H1 (cell line): ENCODE data around the gene HSPBAP1. TPM values are rescaled to one million over a fixed set of nuclear protein-coding genes. Genes with fewer than 3 reads are reported as not detected.

Experiments
- CTCF ChIA-PET: fragments of 300-600 bp; sonication (Branson Sonifier 250); formaldehyde crosslinking; loops from one replicate; lab custom pipeline; 2021; ENCODE audit not compliant: partially characterized antibody; lab: Charles Lee
- POLR2A ChIA-PET: fragments of 300-600 bp; sonication (Branson Sonifier 250); formaldehyde crosslinking; loops from one replicate; lab custom pipeline; 2021; ENCODE audit warnings: inconsistent platforms; ENCODE audit not compliant: partially characterized antibody; lab: Charles Lee
- DNase-seq, 2 experiments: peaks; one replicate each; pipeline versions ENCODE4 v3.0.0 to v3.0.0-alpha.2; 2010 to 2022; ENCODE audit warnings: low spot score in 2 of 2, low read depth in 1 of 2, mixed read lengths in 1 of 2
- FAIRE-seq: peaks from 2 replicates; lab custom pipeline; 2011; peaks lifted over from hg19 to GRCh38; lab: Jason Lieb, UNC
- H2AFZ ChIP-seq: 2 replicates; pipeline ENCODE4 v1.8.1; 2012; ENCODE audit warnings: low read length, inconsistent platforms
- H2AK5ac ChIP-seq: 2 replicates; pipeline ENCODE4 v1.6.1; 2013; ENCODE audit warnings: low read depth, low read length
- H2BK120ac ChIP-seq: replicated peaks from 2 replicates; pipeline ENCODE3; 2013; ENCODE audit warnings: low read depth, low read length, inconsistent platforms
- H2BK12ac ChIP-seq: 2 replicates; pipeline ENCODE4 v1.6.1; 2013; ENCODE audit warnings: low read depth, low read length
- H2BK15ac ChIP-seq: 2 replicates; pipeline ENCODE4 v1.6.1; 2013; ENCODE audit warnings: low read length
- H2BK20ac ChIP-seq: 2 replicates; pipeline ENCODE4 v1.6.1; 2013; ENCODE audit warnings: low read length
- H2BK5ac ChIP-seq: 2 replicates; pipeline ENCODE4 v1.6.1; 2013; ENCODE audit warnings: low read depth, low read length
- H3K14ac ChIP-seq: 2 replicates; pipeline ENCODE4 v1.6.1; 2013; ENCODE audit warnings: inconsistent platforms; ENCODE audit not compliant: insufficient read length
- H3K18ac ChIP-seq: 2 replicates; pipeline ENCODE4 v1.6.1; 2013; ENCODE audit warnings: low read length; ENCODE audit errors: extremely low read depth
- H3K23ac ChIP-seq: 2 replicates; pipeline ENCODE4 v1.6.1; 2013; ENCODE audit warnings: inconsistent platforms; ENCODE audit not compliant: insufficient read length
- H3K23me2 ChIP-seq: 2 replicates; pipeline ENCODE4 v1.6.1; 2013; ENCODE audit warnings: low read depth, low read length
- H3K27ac ChIP-seq: 2 replicates; pipeline ENCODE4 v1.6.1; 2011; ENCODE audit warnings: low read depth, low read length, inconsistent platforms
- H3K27me3 ChIP-seq, 4 experiments: replicated peaks in 1 of 4; 1 replicate in 1 of 4; 2 replicates in 3 of 4; pipeline versions ENCODE4 v1.6.1 to v1.8.1; 2011 to 2013; ENCODE audit warnings: low read length in 3 of 4, mild to moderate bottlenecking in 3 of 4, inconsistent platforms in 2 of 4, mixed read lengths in 2 of 4, moderate library complexity in 1 of 4; ENCODE audit not compliant: control insufficient read depth in 3 of 4, insufficient read depth in 3 of 4; ENCODE audit errors: extremely low read depth in 1 of 4
- H3K36me3 ChIP-seq, 4 experiments: 2 replicates each; pipeline versions ENCODE4 v1.6.1 to v1.8.1; 2011 to 2013; ENCODE audit warnings: mild to moderate bottlenecking in 4 of 4, low read length in 3 of 4, moderate library complexity in 2 of 4, control low read depth in 1 of 4, inconsistent platforms in 1 of 4; ENCODE audit not compliant: insufficient read depth in 4 of 4, control insufficient read depth in 2 of 4
- H3K4ac ChIP-seq: replicated peaks from 2 replicates; pipeline ENCODE3; 2013; ENCODE audit warnings: low read length, low read depth, mixed read lengths, inconsistent platforms; ENCODE audit not compliant: insufficient read length
- H3K4me1 ChIP-seq, 4 experiments: replicated peaks in 1 of 4; 1 replicate in 1 of 4; 2 replicates in 3 of 4; pipeline versions ENCODE4 v1.6.1 to v1.8.1; 2011 to 2013; ENCODE audit warnings: low read length in 3 of 4, inconsistent platforms in 2 of 4, mixed read lengths in 1 of 4; ENCODE audit not compliant: insufficient read depth in 4 of 4, control insufficient read depth in 3 of 4
- H3K4me2 ChIP-seq, 2 experiments: 2 replicates each; pipeline versions ENCODE4 v1.6.1 to v1.8.1; 2011 to 2013; ENCODE audit warnings: low read depth in 2 of 2, low read length in 2 of 2, control low read depth in 1 of 2, inconsistent platforms in 1 of 2, mild to moderate bottlenecking in 1 of 2; ENCODE audit not compliant: insufficient read depth in 1 of 2
- H3K4me3 ChIP-seq, 4 experiments: fragments of 200-600, 300-600 bp in 1 of 4; sonication (generic), shearing (Covaris generic), sonication (Bioruptor Twin) in 1 of 4; 2 replicates each; pipeline versions ENCODE4 v1.5.1 to v1.8.1; 2011 to 2016; ENCODE audit warnings: low read length in 4 of 4, low read depth in 3 of 4, control low read depth in 2 of 4, inconsistent platforms in 2 of 4, mild to moderate bottlenecking in 2 of 4, mixed read lengths in 1 of 4, moderate library complexity in 1 of 4; ENCODE audit not compliant: insufficient read depth in 2 of 4; ENCODE audit errors: extremely low read depth in 1 of 4
- H3K56ac ChIP-seq: replicated peaks from 2 replicates; pipeline ENCODE3; 2013; ENCODE audit warnings: low read depth, mild to moderate bottlenecking, mixed read lengths, low read length, inconsistent platforms; ENCODE audit not compliant: insufficient read length
- H3K79me1 ChIP-seq: 2 replicates; pipeline ENCODE4 v1.6.1; 2013; ENCODE audit warnings: low read depth, low read length, control low read depth
- H3K79me2 ChIP-seq, 2 experiments: 2 replicates each; pipeline versions ENCODE4 v1.6.1 to v1.8.1; 2012 to 2013; ENCODE audit warnings: low read length in 2 of 2, mild to moderate bottlenecking in 2 of 2, inconsistent platforms in 1 of 2; ENCODE audit not compliant: insufficient read depth in 2 of 2, control insufficient read depth in 1 of 2
- H3K9ac ChIP-seq, 4 experiments: replicated peaks in 1 of 4; 1 replicate in 1 of 4; 2 replicates in 3 of 4; pipeline versions ENCODE4 v1.6.1 to v1.8.1; 2011 to 2013; ENCODE audit warnings: low read depth in 3 of 4, low read length in 3 of 4, control low read depth in 2 of 4, mild to moderate bottlenecking in 2 of 4, moderate library complexity in 2 of 4, inconsistent platforms in 1 of 4; ENCODE audit errors: extremely low read depth in 1 of 4
- H3K9me3 ChIP-seq, 2 experiments: 2 replicates each; pipeline versions ENCODE4 v1.6.1 to v1.8.1; 2012 to 2013; ENCODE audit warnings: mild to moderate bottlenecking in 2 of 2, moderate library complexity in 2 of 2, control low read depth in 1 of 2, inconsistent platforms in 1 of 2, low read depth in 1 of 2, low read length in 1 of 2, mixed read lengths in 1 of 2; ENCODE audit not compliant: insufficient read depth in 2 of 2
- H4K20me1 ChIP-seq, 2 experiments: replicated peaks in 1 of 2; 2 replicates each; pipeline versions ENCODE3 to v1.8.1; 2011 to 2013; ENCODE audit warnings: inconsistent platforms in 2 of 2, low read length in 2 of 2, mild to moderate bottlenecking in 1 of 2; ENCODE audit not compliant: insufficient read depth in 2 of 2, control insufficient read depth in 1 of 2
- H4K5ac ChIP-seq: 2 replicates; pipeline ENCODE4 v1.6.1; 2013; ENCODE audit warnings: low read length, low read depth, mixed read lengths, inconsistent platforms; ENCODE audit not compliant: insufficient read length
- H4K8ac ChIP-seq: 2 replicates; pipeline ENCODE4 v1.8.0; 2013; ENCODE audit warnings: mild to moderate bottlenecking, moderate library complexity, low read length, inconsistent platforms; ENCODE audit not compliant: insufficient read depth; ENCODE audit errors: extremely low read depth
- H4K91ac ChIP-seq: replicated peaks from 2 replicates; pipeline ENCODE3; 2013; ENCODE audit warnings: low read length, mixed read lengths, inconsistent platforms; ENCODE audit not compliant: insufficient read length
- BACH1 ChIP-seq: IDR thresholded peaks from 2 replicates; pipeline ENCODE4 v1.6.1; 2012; ENCODE audit warnings: low read length, improper control_type of control experiment
- CHD2 ChIP-seq: IDR thresholded peaks from 2 replicates; pipeline ENCODE4 v1.6.1; 2012; ENCODE audit warnings: low read length, improper control_type of control experiment
- EGR1 ChIP-seq: IDR thresholded peaks from 2 replicates; pipeline ENCODE4 v1.6.1; 2011; ENCODE audit warnings: low read depth, low read length, borderline replicate concordance
- GABPA ChIP-seq: IDR thresholded peaks from 2 replicates; pipeline ENCODE4 v1.6.1; 2011; ENCODE audit warnings: mild to moderate bottlenecking, low read length, moderate library complexity, borderline replicate concordance; ENCODE audit not compliant: insufficient read depth
- JUN ChIP-seq: IDR thresholded peaks from 2 replicates; pipeline ENCODE4 v1.6.1; 2011; ENCODE audit warnings: low read depth, mild to moderate bottlenecking, improper control_type of control experiment, low read length
- JUND ChIP-seq: IDR thresholded peaks from 2 replicates; pipeline ENCODE4 v1.6.1; 2011; ENCODE audit warnings: mild to moderate bottlenecking, improper control_type of control experiment, low read length
- NRF1 ChIP-seq: IDR thresholded peaks from 2 replicates; pipeline ENCODE4 v1.6.1; 2011; ENCODE audit warnings: mild to moderate bottlenecking, low read depth, low read length, improper control_type of control experiment
- POLR2A ChIP-seq, 2 experiments: IDR thresholded peaks; 1 replicate in 1 of 2; 2 replicates in 1 of 2; pipeline ENCODE4 v1.6.1; 2011; ENCODE audit warnings: low read depth in 2 of 2, low read length in 2 of 2, mild to moderate bottlenecking in 2 of 2; ENCODE audit errors: control extremely low read depth in 1 of 2
- POLR2AphosphoS5 ChIP-seq: IDR thresholded peaks from 2 replicates; pipeline ENCODE4 v1.6.1; 2011; ENCODE audit warnings: low read depth, low read length
- SIN3A ChIP-seq, 2 experiments: IDR thresholded peaks in 1 of 2; conservative IDR thresholded peaks in 1 of 2; 2 replicates each; pipeline ENCODE4 v1.6.1; 2011 to 2012; ENCODE audit warnings: low read length in 2 of 2, improper control_type of control experiment in 1 of 2, low read depth in 1 of 2, mild to moderate bottlenecking in 1 of 2
- SP1 ChIP-seq: IDR thresholded peaks from 2 replicates; pipeline ENCODE4 v1.6.1; 2011; ENCODE audit warnings: low read depth, low read length
- SRF ChIP-seq: IDR thresholded peaks from 2 replicates; pipeline ENCODE4 v1.6.1; 2011; ENCODE audit warnings: mild to moderate bottlenecking, low read depth, low read length, moderate library complexity
- TAF1 ChIP-seq: IDR thresholded peaks from 2 replicates; pipeline ENCODE4 v1.6.1; 2011; ENCODE audit warnings: mild to moderate bottlenecking, low read depth, low read length
- WGBS, 2 experiments: shearing (Covaris generic) in 1 of 2; methylation state at CpG; one replicate each; pipeline versions ENCODE4 v1.1.6 to v1.1.7; 2013 to 2015; ENCODE audit warnings: low lambda C conversion rate in 2 of 2, mixed read lengths in 2 of 2, inconsistent platforms in 1 of 2, low coverage in 1 of 2, missing lambda C conversion rate in 1 of 2; ENCODE audit not compliant: insufficient replicate concordance in 2 of 2, insufficient coverage in 1 of 2, insufficient read length in 1 of 2; ENCODE audit errors: extremely low coverage in 1 of 2, missing lambda C conversion rate in 1 of 2; 5-methylcytosine and 5-hydroxymethylcytosine counted together
- polyA plus RNA-seq, 7 experiments: library from polyadenylated mRNA; depleted of rRNA in 3 of 7; stranded (reverse) in 5 of 7; unstranded in 2 of 7; fragments of >200 nt in 5 of 7; fragments of 200-250 nt in 2 of 7; gene quantifications; 1 replicate in 5 of 7; 2 replicates in 1 of 7; 4 replicates in 1 of 7; pipeline versions ENCODE4 v1.2.1 to v1.2.3, GENCODE V29; 2011 to 2013; ENCODE audit warnings: missing spikeins in 2 of 7, mixed read lengths in 2 of 7
- total RNA-seq: library from RNA; stranded (reverse); fragmentation: NEBNext Ultra II Directional; extraction: Animal tissue kit (Norgen Biotek cat#: 25700); gene quantifications from 2 replicates; pipeline ENCODE4 v1.2.1, GENCODE V29; 2021

HSPBAP1 gene
- total and polyA plus RNA-seq, 2 of the 8 experiments (the other 6 are each of a cell fraction or from before 2014, with no cell fraction given), result 7.5 to 8.3 TPM

GRCh38 chr3:122719273-122719921 is 74.2 kb downstream of the HSPBAP1 start:
- Histone ChIP-seq H3K27me3 (no peaks in the 10 kb centered on the region), H3K14ac (no peak overlapping the region), H2AFZ (no peak overlapping the region), H2BK20ac (no peak overlapping the region), H3K4me1 (no peaks in the 10 kb centered on the region), H3K23me2 (no peaks in the 10 kb centered on the region), H4K91ac (no peak overlapping the region), H2BK120ac (no peak overlapping the region), H3K4ac (no peak overlapping the region), H3K36me3 (peaks cover 7 to 20% (median 9%) of the 10 kb centered on the region in 4 experiments; a peak in 6 of 8 replicates), H4K8ac (no peak overlapping the region), H3K27ac (no peak overlapping the region), H3K79me2 (no peaks in the 10 kb centered on the region), H3K9ac (no peak overlapping the region), H3K18ac (no peak overlapping the region), H3K56ac (no peak overlapping the region), H3K79me1 (no peaks in the 10 kb centered on the region), H2BK12ac (no peak overlapping the region), H2BK5ac (no peak overlapping the region), H3K4me3 (no peak overlapping the region), H3K9me3 (no peaks in the 10 kb centered on the region; a peak in 1 of 4 replicates), H4K5ac (no peak overlapping the region), H2BK15ac (no peak overlapping the region), H3K4me2 (no peak overlapping the region), H3K23ac (no peak overlapping the region), H4K20me1 (no peaks in the 10 kb centered on the region), H2AK5ac (no peak overlapping the region)
- 84% methylated on average over 3 of the region's 3 CpGs; no CpG with 5 or more reads in 1 of the 2 experiments for WGBS, 2 experiments
- FAIRE-seq, result no peak
- ChIA-PET POLR2A (no interaction called here), CTCF (interaction anchor here (1.4 kb wide), 1 partner anchor 20 kb away, joined by 3 read pairs; no protein-coding TSS in a partner anchor)
- no peak for DNase-seq
- no peak for TF ChIP-seq SRF
- no peak for TF ChIP-seq TAF1
- no peak for TF ChIP-seq POLR2AphosphoS5
- TF ChIP-seq CHD2, result no peak
- TF ChIP-seq EGR1, result no peak
- no peak for TF ChIP-seq JUN
- no peak for TF ChIP-seq GABPA
- no peak for TF ChIP-seq JUND
- TF ChIP-seq POLR2A (IDR thresholded peaks at IDR 0.05; ENCODE audit: control extremely low read depth in 1 of 2, low read depth in 2 of 2, low read length in 2 of 2), result no peak
- no peak for TF ChIP-seq SP1
- no peak for TF ChIP-seq SIN3A (conservative IDR thresholded peaks at IDR 0.05 in 1 of 2, IDR thresholded peaks at IDR 0.05 in 1 of 2; ENCODE audit: low read depth in 1 of 2, low read length in 2 of 2)
- no peak for TF ChIP-seq BACH1
- no peak for TF ChIP-seq NRF1
